HuH-7.5 (cell line): ENCODE data around the gene TUB.

Experiments used
- DNase-seq: peaks from one replicate; pipeline ENCODE4 v3.0.0; 2011; ENCODE audit warnings: low spot score

The TUB gene

DNA sequence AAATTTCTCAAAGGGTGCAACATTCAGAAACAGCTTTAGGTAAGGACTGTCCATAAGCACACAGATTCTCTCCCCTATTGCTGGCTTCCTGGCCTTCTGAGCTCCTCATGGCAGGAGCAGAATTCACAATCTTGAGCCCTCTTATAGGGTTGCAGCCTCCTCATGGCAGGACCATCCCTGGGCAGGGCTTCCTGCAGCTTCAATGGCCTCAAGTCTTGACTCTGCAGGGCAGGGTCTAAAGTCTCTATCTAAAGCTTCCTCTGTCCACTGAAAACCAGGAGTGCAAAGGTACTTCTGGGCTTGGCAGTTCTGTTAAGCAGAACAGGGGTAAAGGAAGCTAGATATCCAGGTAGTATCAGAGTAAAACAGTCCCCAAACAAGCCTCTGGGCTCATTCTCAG lies 28.7 kb downstream of the TUB start:
- DNase-seq, result no peak

DNA sequence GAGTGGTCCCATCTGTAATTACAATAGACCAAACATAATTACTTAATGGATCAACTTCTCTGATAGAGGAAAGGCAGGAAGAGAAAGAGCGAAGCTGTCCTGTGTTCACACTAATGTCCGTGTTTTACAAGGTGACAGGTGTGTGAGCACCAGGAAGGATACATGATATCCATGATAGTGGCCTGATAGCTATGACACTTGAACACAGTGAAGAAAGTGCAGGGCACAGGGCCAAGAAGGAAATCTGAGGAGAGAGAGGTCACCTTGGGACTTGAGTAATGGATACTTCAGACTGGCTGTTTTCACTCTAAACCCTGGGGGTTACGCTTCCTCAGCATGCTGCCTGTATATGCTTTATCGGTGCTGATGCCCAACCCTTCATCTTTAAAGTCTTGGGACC lies 29.4 kb downstream of the TUB start:
- no peak for DNase-seq

DNA sequence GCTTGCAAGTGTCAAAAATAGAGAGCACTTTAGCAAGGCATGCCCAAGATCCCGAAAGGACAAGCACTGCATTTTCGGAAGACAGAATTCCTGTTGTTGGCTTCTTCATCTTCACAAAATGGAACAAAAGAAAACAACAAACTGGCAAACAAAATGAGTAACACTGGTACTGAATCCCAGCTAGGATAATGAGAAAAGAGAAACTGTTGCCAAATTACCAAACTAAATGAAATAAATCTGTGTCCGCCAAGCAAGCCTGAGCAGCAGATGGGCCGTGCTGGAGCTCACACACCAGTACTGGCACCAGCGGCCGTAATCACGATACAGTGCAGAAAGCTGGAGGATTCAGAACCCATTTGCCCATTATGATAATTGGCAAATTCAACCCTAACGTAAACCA lies 30.6 kb downstream of the TUB start:
- no peak for DNase-seq

DNA sequence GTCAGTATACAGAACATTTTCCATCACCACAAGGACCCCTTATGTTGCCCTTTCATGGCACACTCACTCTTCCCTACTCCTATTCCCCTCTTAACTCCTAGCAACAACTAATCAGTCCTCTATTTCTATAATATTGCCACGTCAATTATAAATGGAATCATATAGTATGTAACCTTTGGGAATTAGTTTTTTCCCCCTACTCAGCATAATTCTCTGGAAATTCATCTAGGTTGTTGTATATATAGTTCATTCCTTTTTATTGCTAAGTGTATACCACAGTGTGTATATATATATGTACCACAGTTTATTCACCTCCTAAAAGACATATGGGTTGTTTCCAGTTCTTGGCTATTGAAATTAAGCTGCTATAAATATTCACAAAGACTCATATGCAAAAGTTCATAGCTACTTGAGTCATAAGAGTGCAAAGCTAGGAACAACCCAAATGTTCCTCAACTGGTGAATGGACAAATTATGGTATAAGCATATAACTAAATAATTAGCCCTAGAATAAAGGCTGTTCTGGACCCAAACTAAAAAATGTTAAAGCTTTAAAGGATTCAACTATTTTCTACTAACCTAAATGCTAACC lies 41.3 kb downstream of the TUB start:
- no peak for DNase-seq

DNA sequence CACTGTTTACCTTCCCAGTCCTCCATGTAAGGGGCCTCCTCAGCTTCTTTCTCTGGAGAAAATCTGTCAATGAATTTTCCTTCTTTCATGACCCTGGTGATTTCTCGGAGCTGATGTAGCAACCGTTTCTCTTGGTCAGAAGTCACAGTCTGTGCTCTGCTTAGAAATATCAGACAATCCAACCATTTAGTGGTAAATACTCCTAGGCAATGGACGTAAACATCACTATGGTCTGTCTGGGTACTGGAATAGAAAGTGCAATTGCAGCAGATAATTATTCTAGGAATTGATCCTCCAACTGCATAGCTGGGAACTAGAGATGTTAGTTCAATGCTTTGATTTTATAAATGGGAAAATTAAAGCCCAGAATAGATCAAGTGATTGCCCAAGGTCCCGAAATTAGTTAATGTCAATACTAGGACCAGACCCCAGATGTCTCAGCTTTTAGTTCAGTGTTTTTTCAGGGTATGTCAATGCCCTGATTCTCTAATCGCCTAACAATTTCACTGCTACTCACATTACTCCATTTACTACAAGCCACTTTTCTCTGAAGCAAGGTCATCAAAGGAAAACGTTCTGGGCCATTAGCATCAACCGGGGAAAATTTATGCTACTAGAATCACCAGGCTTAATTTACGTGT lies 45.8 kb downstream of the TUB start:
- DNase-seq, result no peak

DNA sequence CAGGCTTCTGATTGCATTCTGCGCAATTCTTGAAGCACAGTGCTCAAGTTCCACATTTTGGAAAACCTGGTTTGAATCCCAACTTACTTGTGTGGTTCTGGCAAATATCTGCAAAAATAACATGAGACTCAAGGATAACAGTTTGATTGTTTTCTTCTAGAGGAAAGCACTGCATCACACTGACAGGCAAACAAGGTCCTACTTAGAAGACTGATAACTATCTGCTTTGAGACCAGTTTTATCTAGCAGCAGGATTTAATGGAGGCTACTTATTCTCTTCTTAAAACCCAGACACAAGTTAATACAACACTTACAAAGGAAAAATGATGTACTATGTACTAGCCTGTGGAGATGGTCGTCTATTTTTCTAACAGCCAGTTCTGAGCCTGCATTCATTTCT lies 46.4 kb downstream of the TUB start:
- DNase-seq, result no peak

DNA sequence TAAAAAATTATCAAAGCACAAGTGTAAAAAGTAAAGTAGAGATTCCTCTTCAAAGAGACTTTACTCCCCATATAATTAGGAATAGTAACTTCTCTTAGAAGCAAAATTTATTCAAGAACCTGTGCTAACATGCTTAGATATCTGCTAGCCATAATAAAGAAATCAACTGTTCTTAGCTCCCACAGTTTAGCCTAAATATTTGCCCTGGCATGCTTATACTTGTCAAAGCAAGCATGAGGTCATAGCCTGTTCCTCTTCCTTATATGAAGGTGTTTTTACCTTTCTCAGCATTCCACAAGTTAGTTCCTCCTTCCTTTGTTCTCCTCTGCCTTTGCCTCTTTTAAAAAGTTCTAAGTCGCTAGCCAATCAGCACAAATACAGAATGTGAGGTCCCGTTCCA lies 57.5 kb downstream of the TUB start:
- DNase-seq, result no peak

DNA sequence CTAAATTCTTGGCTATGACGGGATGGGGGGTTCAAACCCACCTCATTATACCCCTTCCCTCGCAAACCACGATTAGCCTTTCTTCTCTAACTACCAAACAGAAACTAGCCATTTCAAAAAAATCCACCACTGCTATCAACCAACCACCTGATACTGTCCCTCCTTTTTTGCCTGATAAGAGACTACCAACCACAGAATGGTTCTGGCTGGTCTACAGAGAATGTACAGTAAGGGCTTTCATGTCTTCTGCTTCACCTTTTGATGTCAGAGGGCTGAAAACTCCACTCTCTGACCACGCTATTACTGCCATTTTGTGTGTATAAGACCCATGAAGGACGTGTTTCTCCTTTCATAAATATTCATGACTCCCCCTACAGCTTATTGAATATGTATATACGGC lies 68.7 kb downstream of the TUB start:
- DNase-seq, result no peak
